Gastrocnemius medialis (tissue), 4 donors: Measurements from ENCODE around the gene RALGAPB. TPM values are rescaled to one million over a fixed set of nuclear protein-coding genes. Genes with fewer than 3 reads are reported as not detected.

ENCODE experiments used
- ATAC-seq, 2 donors: fragments of 150-250 bp; one replicate each; pipeline ENCODE4 v1.9.1; 2016
- DNase-seq, 2 donors: peaks; one replicate each; pipeline ENCODE4 v3.0.0-alpha.2; 2019
- H3K27ac ChIP-seq, 4 donors: fragments of 200-600 bp; sonication (generic); 1 replicate in 1 of 4; 2 replicates in 3 of 4; pipeline ENCODE4 v1.5.1; 2016 to 2018; ENCODE audit warnings: mild to moderate bottlenecking in 2 of 4, moderate library complexity in 1 of 4
- H3K27me3 ChIP-seq, 3 donors: fragments of 200-600 bp; sonication (generic) in 2 of 3; 1 replicate in 1 of 3; 2 replicates in 2 of 3; pipeline versions ENCODE4 v1.5.1 to v1.6.0; 2016 to 2019; ENCODE audit warnings: mild to moderate bottlenecking in 1 of 3, moderate library complexity in 1 of 3
- H3K36me3 ChIP-seq, 2 donors: fragments of 200-600 bp; sonication (generic) in 1 of 2; one replicate each; pipeline ENCODE4 v1.5.1; 2017 to 2018
- H3K4me1 ChIP-seq, 2 donors: fragments of 200-600 bp; sonication (generic) in 1 of 2; one replicate each; pipeline ENCODE4 v1.5.1; 2016 to 2017; ENCODE audit warnings: mild to moderate bottlenecking in 2 of 2
- H3K4me3 ChIP-seq, 4 donors: fragments of 200-600 bp; sonication (generic) in 3 of 4; 1 replicate in 1 of 4; 2 replicates in 3 of 4; pipeline ENCODE4 v1.5.1; 2016 to 2019; ENCODE audit warnings: mild to moderate bottlenecking in 2 of 4
- H3K9me3 ChIP-seq, 3 donors: fragments of 200-600 bp; sonication (generic) in 2 of 3; 1 replicate in 1 of 3; 2 replicates in 2 of 3; pipeline ENCODE4 v1.5.1; 2016 to 2019
- CTCF ChIP-seq, 5 experiments: fragments of 450-650 bp in 3 of 5; fragments of 200-600 bp in 2 of 5; sonication (generic) in 2 of 5; IDR thresholded peaks in 4 of 5; conservative IDR thresholded peaks in 1 of 5; 1 replicate in 4 of 5; 2 replicates in 1 of 5; pipeline ENCODE4 v1.5.1; 2016 to 2019; ENCODE audit warnings: antibody characterized with exemption in 5 of 5, mild to moderate bottlenecking in 3 of 5, moderate library complexity in 3 of 5
- POLR2A ChIP-seq, 2 donors: fragments of 450-650 bp; IDR thresholded peaks; one replicate each; pipeline ENCODE4 v1.6.1; 2017; ENCODE audit warnings: antibody characterized with exemption in 2 of 2, mild to moderate bottlenecking in 2 of 2, moderate library complexity in 2 of 2
- in situ Hi-C, 4 donors: fragments of 200-750 bp; cut with MboI; loops; one replicate each; pipeline versions ENCODE4 v1.15.0 to v1.8.0; 2017; ENCODE audit warnings: low sequenced_read_pairs in 4 of 4
- intact Hi-C: fragments of 100-400 bp; cut with DNase I; formaldehyde crosslinking; loops from one replicate; pipeline ENCODE4 v1.15.1; 2023; ENCODE audit warnings: low total_unique reads
- total RNA-seq, 4 donors: library from RNA; depleted of rRNA; stranded (reverse); fragments of >200 nt; gene quantifications; one replicate each; pipeline versions ENCODE4 v1.1.0 to v1.2.3, GENCODE V29; 2016

Gene RALGAPB
- total RNA-seq, 4 donors from 2014 or later = 23.2 to 28.8 (median 26.0) TPM

GRCh38 chr20:38548356-38549083, 75.9 kb downstream of the RALGAPB start:
- Histone ChIP-seq H3K4me1 (no peaks in the 10 kb centered on the region), H3K27me3 (no peaks in the 10 kb centered on the region), H3K4me3 (no peak overlapping the region), H3K36me3 (peaks cover 0 to 92% of the 10 kb centered on the region in 2 donors), H3K27ac (no peak overlapping the region), H3K9me3 (no peaks in the 10 kb centered on the region)
- no peak for ATAC-seq
- intact Hi-C loops = no loop called here
- TF ChIP-seq CTCF (IDR thresholded peaks at IDR 0.05 in 4 of 5, conservative IDR thresholded peaks at IDR 0.05 in 1 of 5) (no peak), POLR2A (IDR thresholded peaks at IDR 0.05) (no peak)
- no peak for DNase-seq
- in situ Hi-C loops = no loop called here

GRCh38 chr20:38550274-38550673, 77.6 kb downstream of the RALGAPB start:
- Histone ChIP-seq H3K27me3 (no peaks in the 10 kb centered on the region), H3K27ac (no peak overlapping the region), H3K9me3 (no peaks in the 10 kb centered on the region), H3K36me3 (peaks cover 0 to 92% of the 10 kb centered on the region in 2 donors), H3K4me1 (no peaks in the 10 kb centered on the region), H3K4me3 (no peak overlapping the region)
- TF ChIP-seq POLR2A (IDR thresholded peaks at IDR 0.05) = no peak
- no peak for TF ChIP-seq CTCF (IDR thresholded peaks at IDR 0.05 in 4 of 5, conservative IDR thresholded peaks at IDR 0.05 in 1 of 5)
- DNase-seq = no peak
- intact Hi-C loops (no loop called here), in situ Hi-C loops (no loop called here)
- no peak for ATAC-seq

- Histone ChIP-seq H3K36me3 (peaks cover 0 to 90% of the 10 kb centered on the region in 2 donors), H3K27ac (no peak overlapping the region), H3K4me3 (no peak overlapping the region), H3K27me3 (no peaks in the 10 kb centered on the region), H3K9me3 (no peaks in the 10 kb centered on the region), H3K4me1 (no peaks in the 10 kb centered on the region)
- DNase-seq (no peak), ATAC-seq (no peak)
- in situ Hi-C loops = no loop called here
- intact Hi-C loops = no loop called here
- TF ChIP-seq POLR2A (IDR thresholded peaks at IDR 0.05) (no peak), CTCF (IDR thresholded peaks at IDR 0.05 in 4 of 5, conservative IDR thresholded peaks at IDR 0.05 in 1 of 5) (no peak)
Observed at GRCh38 chr20:38551056-38551626, 78.5 kb downstream of the RALGAPB start.

GRCh38 chr20:38554986-38555385, 82.3 kb downstream of the RALGAPB start:
- peaks cover 3 to 91% of the 10 kb centered on the region in 2 donors for H3K36me3 ChIP-seq
- in situ Hi-C loops (no loop called here), intact Hi-C loops (no loop called here)
- H3K9me3 ChIP-seq = no peaks in the 10 kb centered on the region
- no peaks in the 10 kb centered on the region for H3K27me3 ChIP-seq
- no peak for TF ChIP-seq CTCF (IDR thresholded peaks at IDR 0.05 in 4 of 5, conservative IDR thresholded peaks at IDR 0.05 in 1 of 5)
- no peak for TF ChIP-seq POLR2A (IDR thresholded peaks at IDR 0.05)
- H3K4me3 ChIP-seq = no peak overlapping the region
- no peaks in the 10 kb centered on the region for H3K4me1 ChIP-seq
- DNase-seq = no peak
- no peak overlapping the region for H3K27ac ChIP-seq
- no peak for ATAC-seq
